ENCODE results near the gene ASCC3.
"Not testable (repeated sequence)": the region's sequence is repeated elsewhere in the genome, so short reads cannot be mapped to it uniquely, and the experiment has no call there.

ASCC3 gene

DNA sequence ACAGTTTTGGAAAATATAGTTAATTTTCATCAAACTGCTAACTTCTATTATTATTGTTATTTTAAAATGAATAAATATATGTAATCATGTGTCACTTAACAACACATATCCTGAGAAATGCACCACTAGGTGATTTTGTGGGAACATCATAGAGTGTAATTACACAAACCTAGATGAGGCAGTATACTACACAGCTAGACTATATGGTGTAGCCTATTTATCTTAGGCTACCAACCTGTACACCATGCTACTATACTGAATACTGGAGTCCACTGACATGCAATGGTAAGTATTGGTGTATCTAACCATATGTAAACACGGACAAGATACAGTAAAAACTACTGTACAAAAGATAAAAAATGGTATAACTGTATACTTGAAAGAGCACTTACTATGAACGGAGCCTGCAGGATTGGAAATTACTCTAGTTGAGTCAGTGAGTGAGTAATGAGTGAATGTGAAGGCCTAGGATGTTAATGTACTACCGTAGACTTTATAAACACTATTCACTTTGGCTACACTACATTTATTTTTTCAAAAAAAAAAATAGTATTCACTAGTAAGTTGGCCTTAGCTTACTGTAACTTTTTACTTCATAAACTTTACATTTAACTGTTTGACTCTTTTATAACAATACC, 72.4 kb downstream of the ASCC3 start:
- no peak for DNase-seq

- no peak for DNase-seq
Measured at GRCh38 chr6:100806296-100806695, 74.8 kb downstream of the ASCC3 start.

- DNase-seq, result no peak
Measured at GRCh38 chr6:100803264-100804045, 77.7 kb downstream of the ASCC3 start.

- no peak for DNase-seq
Measured at GRCh38 chr6:100801036-100801435, 80.1 kb downstream of the ASCC3 start.

DNA sequence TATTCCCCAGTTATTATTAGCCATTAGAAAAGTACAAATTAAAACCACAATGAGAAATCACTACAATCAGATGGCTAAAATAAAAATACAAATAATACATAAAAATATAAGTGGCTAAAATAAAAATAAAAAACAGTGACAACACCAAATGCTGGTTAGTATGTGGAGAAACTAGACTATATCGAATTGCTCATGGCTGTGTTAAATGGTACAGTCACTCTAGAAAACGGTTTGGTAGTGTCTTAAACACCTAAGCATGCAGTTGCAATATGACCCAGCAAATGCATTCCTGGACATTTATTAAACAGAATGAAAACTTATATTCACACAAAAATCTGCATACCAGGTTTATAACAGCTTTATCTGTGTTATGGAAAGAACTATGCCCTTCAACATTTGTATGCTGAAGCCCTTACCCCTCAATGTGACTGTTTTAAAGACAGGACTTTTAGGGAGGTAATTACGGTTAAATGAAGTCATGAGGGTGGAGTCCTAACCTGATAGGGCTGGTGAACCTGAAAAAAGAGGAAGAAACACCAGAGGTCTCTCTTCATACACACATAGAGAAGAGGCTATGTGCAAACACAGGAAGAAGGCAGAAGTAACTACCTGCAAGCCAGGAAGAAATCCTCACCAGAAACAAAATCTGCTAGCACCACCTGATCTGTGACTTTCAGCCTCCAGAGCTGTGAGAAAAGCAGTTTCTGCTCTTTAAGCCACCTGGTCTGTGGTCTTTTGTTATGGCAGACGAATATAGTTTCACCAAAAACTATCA, 84.9 kb downstream of the ASCC3 start:
- DNase-seq, result no peak

GRCh38 chr6:100790084-100790483, 91.0 kb downstream of the ASCC3 start:
- DNase-seq, result no peak

DNA sequence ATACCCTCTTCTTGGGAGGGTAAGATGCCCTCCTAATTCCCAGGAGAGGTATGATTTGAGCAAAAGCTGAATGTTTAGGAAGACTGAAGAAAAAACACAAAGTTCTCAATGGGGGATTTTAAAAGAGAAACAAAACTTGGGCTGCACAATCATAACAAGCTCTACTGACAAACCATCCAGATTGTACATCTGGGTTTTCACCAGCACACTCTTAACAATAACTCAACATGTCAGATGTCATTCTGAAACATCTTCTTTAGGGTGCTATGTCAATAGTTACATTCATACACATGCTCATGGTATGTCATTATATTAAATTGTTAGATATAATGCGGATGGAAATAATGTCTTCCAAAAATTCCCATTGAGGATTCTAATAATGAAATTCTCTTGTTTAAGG, 95.1 kb downstream of the ASCC3 start:
- no peak for DNase-seq

DNA sequence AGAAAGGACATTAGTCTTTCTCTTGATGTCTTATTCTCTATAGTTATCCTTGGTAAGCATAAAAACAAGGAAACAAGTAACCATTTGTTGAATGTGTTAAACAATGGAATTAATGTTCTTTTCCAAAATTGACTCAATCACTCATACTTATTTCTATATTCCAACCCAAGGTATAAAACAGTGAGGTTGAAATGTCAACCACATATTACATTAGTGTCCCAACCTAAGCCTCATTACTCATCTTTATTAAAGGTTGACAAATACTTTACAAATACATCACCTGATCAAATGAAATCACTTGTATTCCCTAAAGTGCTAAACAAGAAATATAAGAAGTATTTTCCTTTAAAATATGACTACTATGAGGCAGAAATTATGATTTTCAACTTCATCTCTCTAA, 100.5 kb downstream of the ASCC3 start:
- DNase-seq, result no peak

- DNase-seq, result no peak
Measured at GRCh38 chr6:100775667-100776066, 105.5 kb downstream of the ASCC3 start.

- no peak for DNase-seq
Measured at GRCh38 chr6:100774681-100775080, 106.4 kb downstream of the ASCC3 start.

GRCh38 chr6:100768816-100769351, 112.2 kb downstream of the ASCC3 start:
- no peak for DNase-seq

DNA sequence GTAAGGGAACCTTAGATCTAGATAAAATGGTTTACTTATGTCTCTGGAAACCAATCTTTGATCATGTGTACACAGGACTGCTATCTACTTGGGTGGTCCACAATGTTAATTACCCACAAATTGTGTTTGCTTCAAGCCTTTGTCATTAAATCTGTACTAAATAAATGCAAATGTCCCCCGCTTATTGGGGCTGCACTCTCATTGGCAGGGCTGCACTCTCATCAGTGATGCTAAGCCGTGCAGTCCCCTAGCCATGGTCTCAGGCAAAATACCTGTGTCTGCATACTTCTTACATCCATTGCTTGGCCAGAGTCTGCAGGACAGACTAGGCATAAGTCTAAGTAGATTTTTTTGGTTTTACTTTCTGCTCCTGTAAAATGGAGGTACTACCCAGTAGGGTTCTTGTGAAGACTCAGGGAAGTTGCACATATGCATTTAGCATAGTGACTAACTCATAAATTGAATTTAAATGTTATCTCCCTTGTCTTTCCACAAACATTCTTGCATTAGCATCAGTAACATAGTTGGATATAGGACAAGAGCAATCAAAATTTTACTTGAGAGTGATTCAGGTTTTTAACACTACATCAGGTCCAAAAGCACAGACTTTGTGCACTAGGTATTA, 117.4 kb downstream of the ASCC3 start:
- no peak for DNase-seq

- no peak for DNase-seq
Measured at GRCh38 chr6:100761841-100762240, 119.3 kb downstream of the ASCC3 start.

- not testable (repeated sequence) for DNase-seq
Measured at GRCh38 chr6:100758386-100758785, 122.7 kb downstream of the ASCC3 start.

DNA sequence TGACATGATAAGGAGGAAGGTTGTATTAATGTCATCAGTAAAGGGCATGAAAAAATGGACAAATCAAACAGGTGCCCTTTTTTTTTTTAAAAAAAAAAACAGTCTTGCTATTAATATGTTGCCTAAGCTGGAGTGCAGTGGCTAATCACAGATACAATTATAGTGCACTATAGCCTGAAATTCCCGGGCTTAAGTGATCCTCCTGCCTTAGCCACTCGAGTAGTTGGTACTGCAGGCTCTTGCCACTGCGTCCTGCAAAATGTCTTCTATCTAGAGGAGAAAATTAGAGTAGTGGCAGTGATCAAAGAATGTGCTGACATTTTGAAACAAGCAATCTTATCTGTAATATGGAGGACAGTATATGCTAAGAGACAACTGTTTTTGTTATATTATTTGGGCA, 127.7 kb downstream of the ASCC3 start:
- DNase-seq, result no peak

DNA sequence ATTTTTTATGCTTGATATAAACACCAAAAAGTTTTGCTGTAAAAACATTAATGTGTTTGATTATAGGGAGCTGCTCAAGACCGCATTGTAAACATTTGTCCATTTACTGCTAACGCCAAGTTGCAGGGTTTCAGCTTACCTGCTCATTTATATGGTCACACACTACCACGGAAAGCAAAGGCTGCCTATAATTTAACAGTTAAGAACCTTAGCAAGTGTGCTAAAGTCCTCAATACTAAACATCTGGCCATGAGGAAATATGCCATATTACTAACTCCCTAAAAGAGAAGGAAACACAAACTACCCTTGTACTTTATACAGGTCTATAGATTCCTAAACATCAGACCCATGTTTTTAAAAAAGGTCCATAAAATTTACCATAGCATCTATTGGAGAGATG, 129.5 kb downstream of the ASCC3 start:
- no peak for DNase-seq

DNA sequence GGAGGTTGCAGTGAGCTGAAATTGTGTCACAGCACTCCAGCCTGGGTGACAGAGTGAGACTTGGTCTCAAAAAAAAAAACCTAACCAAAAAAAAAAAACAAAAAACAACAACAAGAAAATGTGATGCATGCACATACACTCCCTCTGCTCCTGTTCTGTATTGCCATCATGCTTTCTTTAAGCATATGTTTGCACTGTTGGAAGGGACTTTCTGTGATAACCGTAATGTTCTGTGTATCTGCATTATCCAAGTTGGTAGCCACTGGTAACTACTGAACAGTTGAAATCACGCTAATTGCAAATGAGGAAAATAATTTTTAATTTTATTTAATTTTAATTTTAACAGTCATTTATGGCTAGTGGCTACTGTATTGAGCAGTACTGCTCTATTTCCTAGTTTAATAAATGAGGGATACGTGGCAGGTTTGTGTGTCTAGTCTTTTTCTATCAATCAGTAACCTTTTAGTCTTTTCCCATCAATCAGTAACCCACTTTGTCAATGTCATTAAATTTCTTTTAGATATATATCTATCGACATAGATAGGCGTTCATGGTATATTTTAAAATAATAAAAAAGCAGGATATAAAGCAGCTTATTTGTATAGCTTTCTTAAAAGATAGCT, 135.6 kb downstream of the ASCC3 start:
- DNase-seq, result no peak

GRCh38 chr6:100740439-100740838, 140.7 kb downstream of the ASCC3 start:
- DNase-seq, result no peak

DNA sequence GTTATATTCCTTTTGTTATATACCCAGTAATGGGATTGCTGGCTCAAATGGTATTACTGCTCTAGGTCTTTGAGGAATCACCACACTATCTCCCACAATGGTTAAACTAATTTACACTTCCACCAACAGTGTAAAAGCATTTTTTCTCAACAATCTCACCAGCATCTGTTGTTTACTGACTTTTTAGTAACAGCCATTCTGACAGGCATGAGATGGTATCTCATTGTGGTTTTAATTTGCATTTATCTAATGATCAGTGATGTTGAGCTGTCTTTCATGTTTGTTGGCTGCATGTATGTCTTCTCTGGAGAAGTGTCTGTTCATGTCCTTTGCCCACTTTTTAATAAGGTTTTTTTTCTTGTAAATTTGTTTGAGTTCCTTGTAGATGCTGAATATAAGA, 143.4 kb downstream of the ASCC3 start:
- not testable (repeated sequence) for DNase-seq

DNA sequence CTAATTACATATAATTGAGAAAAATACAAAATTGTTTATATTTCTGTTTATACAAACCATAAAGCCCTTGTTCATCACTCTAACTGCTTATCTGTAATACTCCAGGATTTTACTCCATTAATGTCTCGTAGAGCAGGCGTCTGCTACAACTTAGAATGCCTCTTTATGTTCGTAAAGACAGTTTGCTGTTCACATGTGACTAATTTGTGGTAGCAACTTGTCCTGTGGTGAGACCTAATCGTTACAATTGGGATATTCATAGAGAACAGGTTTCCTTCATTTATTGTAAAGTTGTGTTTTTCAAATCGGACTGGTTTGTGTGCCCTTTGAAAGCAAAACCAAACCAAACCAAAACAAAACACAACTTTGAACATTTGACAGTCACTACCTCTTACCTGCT, 149.7 kb downstream of the ASCC3 start:
- DNase-seq, result no peak
